Neutrophil (primary cell): ENCODE results near the gene ACSM5.
"Not testable (repeated sequence)": the region's sequence is repeated elsewhere in the genome, so short reads cannot be mapped to it uniquely, and the experiment has no call there.

Experiments used
- H3K27ac ChIP-seq: fragments of 200-600 bp; sonication (generic); 2 replicates; pipeline ENCODE4 v1.5.1; 2016; ENCODE audit warnings: mild to moderate bottlenecking, moderate library complexity
- H3K27me3 ChIP-seq: fragments of 200-600 bp; sonication (generic); 2 replicates; pipeline ENCODE4 v1.6.0; 2016; ENCODE audit warnings: mild to moderate bottlenecking
- H3K36me3 ChIP-seq: fragments of 200-600 bp; sonication (generic); 2 replicates; pipeline ENCODE4 v1.5.1; 2017
- H3K4me1 ChIP-seq, 2 experiments: fragments of 200-600 bp in 1 of 2; sonication (generic) in 1 of 2; 1 replicate in 1 of 2; 2 replicates in 1 of 2; pipeline versions ENCODE4 v1.5.1 to v1.6.1; 2013 to 2016; ENCODE audit warnings: low read depth in 1 of 2, low read length in 1 of 2, mild to moderate bottlenecking in 1 of 2, moderate library complexity in 1 of 2; ENCODE audit not compliant: control insufficient read depth in 1 of 2, insufficient read depth in 1 of 2
- H3K4me3 ChIP-seq, 2 experiments: fragments of 200-600 bp in 1 of 2; sonication (generic) in 1 of 2; 1 replicate in 1 of 2; 2 replicates in 1 of 2; pipeline ENCODE4 v1.5.1; 2013 to 2016; ENCODE audit warnings: low read depth in 1 of 2, low read length in 1 of 2, mild to moderate bottlenecking in 1 of 2, moderate library complexity in 1 of 2
- H3K9me3 ChIP-seq: fragments of 200-600 bp; sonication (generic); 2 replicates; pipeline ENCODE4 v1.5.1; 2016
- CTCF ChIP-seq: fragments of 200-600 bp; sonication (generic); IDR thresholded peaks from 2 replicates; pipeline ENCODE4 v1.5.1; 2016; ENCODE audit warnings: antibody characterized with exemption

Gene ACSM5

GRCh38 chr16:20430948-20431347 is 21.6 kb downstream of the ACSM5 start:
- H3K36me3 ChIP-seq = no peaks in the 10 kb centered on the region
- TF ChIP-seq CTCF = no peak
- H3K9me3 ChIP-seq = no peaks in the 10 kb centered on the region

GRCh38 chr16:20438950-20439349 is 29.6 kb downstream of the ACSM5 start:
- not testable (repeated sequence) for H3K27me3 ChIP-seq, H3K4me1 ChIP-seq, H3K4me3 ChIP-seq, H3K9me3 ChIP-seq, H3K27ac ChIP-seq, H3K36me3 ChIP-seq

More at GRCh38 chr16:20430948-20431347, 21.6 kb downstream of the ACSM5 start:
- no peaks in the 10 kb centered on the region for H3K4me1 ChIP-seq
- H3K27ac ChIP-seq = no peak overlapping the region
- H3K27me3 ChIP-seq = no peaks in the 10 kb centered on the region
- no peak overlapping the region for H3K4me3 ChIP-seq

GRCh38 chr16:20439820-20440231 is 30.5 kb downstream of the ACSM5 start:
- H3K36me3 ChIP-seq, H3K4me3 ChIP-seq, H3K27me3 ChIP-seq, H3K27ac ChIP-seq, H3K9me3 ChIP-seq, H3K4me1 ChIP-seq: not testable (repeated sequence)

GRCh38 chr16:20440731-20441130 is 31.4 kb downstream of the ACSM5 start:
- not testable (repeated sequence) for H3K27me3 ChIP-seq, H3K27ac ChIP-seq, H3K9me3 ChIP-seq

GRCh38 chr16:20441191-20441590 is 31.9 kb downstream of the ACSM5 start:
- no peak for TF ChIP-seq CTCF
- no peaks in the 10 kb centered on the region for H3K36me3 ChIP-seq
- H3K27ac ChIP-seq = no peak overlapping the region
- no peaks in the 10 kb centered on the region for H3K9me3 ChIP-seq
- H3K4me3 ChIP-seq = no peak overlapping the region
- no peaks in the 10 kb centered on the region for H3K4me1 ChIP-seq
- no peaks in the 10 kb centered on the region for H3K27me3 ChIP-seq

More at GRCh38 chr16:20440731-20441130, 31.4 kb downstream of the ACSM5 start:
- not testable (repeated sequence) for H3K36me3 ChIP-seq, H3K4me3 ChIP-seq, H3K4me1 ChIP-seq

GRCh38 chr16:20441859-20442258 is 32.5 kb downstream of the ACSM5 start:
- H3K4me1 ChIP-seq, H3K36me3 ChIP-seq, H3K4me3 ChIP-seq, H3K9me3 ChIP-seq, H3K27me3 ChIP-seq, H3K27ac ChIP-seq: not testable (repeated sequence)

GRCh38 chr16:20446652-20447393 is 37.5 kb downstream of the ACSM5 start:
- H3K27ac ChIP-seq, H3K9me3 ChIP-seq: not testable (repeated sequence)

GRCh38 chr16:20451364-20451763 is 42.0 kb downstream of the ACSM5 start, which contains the start of gene ACSM2A:
Gene ACSM2A, plus strand, starts transcription at chr16:20451521. Its CDS starts 8,594 bp downstream, at chr16:20460115.
- H3K27me3 ChIP-seq, H3K36me3 ChIP-seq, H3K4me3 ChIP-seq, H3K27ac ChIP-seq, H3K4me1 ChIP-seq, H3K9me3 ChIP-seq: not testable (repeated sequence)

More at GRCh38 chr16:20446652-20447393, 37.5 kb downstream of the ACSM5 start:
- not testable (repeated sequence) for H3K36me3 ChIP-seq, H3K4me1 ChIP-seq, H3K4me3 ChIP-seq, H3K27me3 ChIP-seq

- H3K36me3 ChIP-seq = not testable (repeated sequence)
Observed at GRCh38 chr16:20453633-20454032, 44.3 kb downstream of the ACSM5 start.

GRCh38 chr16:20459227-20459626 is 49.9 kb downstream of the ACSM5 start:
- H3K9me3 ChIP-seq, H3K4me1 ChIP-seq, H3K36me3 ChIP-seq, H3K27ac ChIP-seq, H3K4me3 ChIP-seq, H3K27me3 ChIP-seq: not testable (repeated sequence)

More at GRCh38 chr16:20453633-20454032, 44.3 kb downstream of the ACSM5 start:
- not testable (repeated sequence) for H3K9me3 ChIP-seq, H3K27me3 ChIP-seq, H3K4me1 ChIP-seq, H3K4me3 ChIP-seq, H3K27ac ChIP-seq

GRCh38 chr16:20460313-20460712 is 51.0 kb downstream of the ACSM5 start:
- H3K27me3 ChIP-seq, H3K4me1 ChIP-seq, H3K4me3 ChIP-seq, H3K9me3 ChIP-seq, H3K27ac ChIP-seq, H3K36me3 ChIP-seq: not testable (repeated sequence)

- not testable (repeated sequence) for H3K4me1 ChIP-seq, H3K4me3 ChIP-seq, H3K27me3 ChIP-seq, H3K9me3 ChIP-seq, H3K27ac ChIP-seq, H3K36me3 ChIP-seq
Observed at GRCh38 chr16:20468954-20469353, 59.6 kb downstream of the ACSM5 start.
